Measurements from ENCODE around the gene ADSS2. TPM values are rescaled to one million over a fixed set of nuclear protein-coding genes. Genes with fewer than 3 reads are reported as not detected.
A peak's percentile ranks its signal among the peaks of the same experiment; 100 is the strongest.

The ADSS2 gene
- total and polyA plus RNA-seq, 2 of the 4 experiments (the other 2 are of a cell fraction), result 14.9 to 30.1 TPM

DNA sequence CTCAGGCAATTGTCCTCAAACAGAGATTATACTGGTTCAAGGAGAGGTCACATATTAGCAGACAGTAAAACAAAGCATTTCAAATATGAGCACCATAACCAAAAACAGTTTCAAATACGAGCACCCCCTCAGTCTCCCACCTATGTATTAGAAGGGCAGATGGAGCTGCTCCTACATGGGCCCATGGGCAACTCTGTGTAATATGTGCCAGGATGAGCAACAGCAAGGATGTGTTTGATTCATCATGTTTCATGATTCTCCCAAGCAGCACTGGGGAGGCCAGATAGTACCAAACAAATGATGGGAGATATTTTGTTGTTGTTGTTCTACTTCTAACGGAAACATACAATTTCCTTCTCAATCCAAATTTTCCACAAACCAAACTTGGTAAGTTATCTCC, 8.9 kb downstream of the ADSS2 start:
- TF ChIP-seq CEBPB (IDR thresholded peaks at IDR 0.05; ENCODE audit: low read depth, low read length) (no peak), RFX5 (IDR thresholded peaks at IDR 0.05; ENCODE audit: low read depth, low read length) (no peak), NFE2L2 (IDR thresholded peaks at IDR 0.05; ENCODE audit: low read depth, low read length) (no peak), MAFK (IDR thresholded peaks at IDR 0.05; ENCODE audit: low read depth, low read length) (no peak), MXI1 (IDR thresholded peaks at IDR 0.05; ENCODE audit: borderline replicate concordance, low read depth, low read length) (no peak), CHD1 (IDR thresholded peaks at IDR 0.05; ENCODE audit: low read depth, low read length) (no peak), RCOR1 (IDR thresholded peaks at IDR 0.05; ENCODE audit: insufficient replicate concordance, low read length) (no peak), FOS (IDR thresholded peaks at IDR 0.05; ENCODE audit: low read depth, low read length) (no peak), BHLHE40 (IDR thresholded peaks at IDR 0.05; ENCODE audit: low read depth, low read length) (no peak), RAD21 (IDR thresholded peaks at IDR 0.05; ENCODE audit: low read length) (no peak), SMC3 (IDR thresholded peaks at IDR 0.05; ENCODE audit: low read depth, low read length) (no peak), POLR2A (IDR thresholded peaks at IDR 0.05; ENCODE audit: low read depth, low read length) (no peak), MAZ (IDR thresholded peaks at IDR 0.05; ENCODE audit: borderline replicate concordance, low read depth, low read length) (no peak)
- TF ChIP-seq, protein P1, sequence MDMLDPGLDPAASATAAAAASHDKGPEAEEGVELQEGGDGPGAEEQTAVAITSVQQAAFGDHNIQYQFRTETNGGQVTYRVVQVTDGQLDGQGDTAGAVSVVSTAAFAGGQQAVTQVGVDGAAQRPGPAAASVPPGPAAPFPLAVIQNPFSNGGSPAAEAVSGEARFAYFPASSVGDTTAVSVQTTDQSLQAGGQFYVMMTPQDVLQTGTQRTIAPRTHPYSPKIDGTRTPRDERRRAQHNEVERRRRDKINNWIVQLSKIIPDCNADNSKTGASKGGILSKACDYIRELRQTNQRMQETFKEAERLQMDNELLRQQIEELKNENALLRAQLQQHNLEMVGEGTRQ (IDR thresholded peaks at IDR 0.05; ENCODE audit: low read depth, low read length), result no peak
- TF ChIP-seq, protein P2, sequence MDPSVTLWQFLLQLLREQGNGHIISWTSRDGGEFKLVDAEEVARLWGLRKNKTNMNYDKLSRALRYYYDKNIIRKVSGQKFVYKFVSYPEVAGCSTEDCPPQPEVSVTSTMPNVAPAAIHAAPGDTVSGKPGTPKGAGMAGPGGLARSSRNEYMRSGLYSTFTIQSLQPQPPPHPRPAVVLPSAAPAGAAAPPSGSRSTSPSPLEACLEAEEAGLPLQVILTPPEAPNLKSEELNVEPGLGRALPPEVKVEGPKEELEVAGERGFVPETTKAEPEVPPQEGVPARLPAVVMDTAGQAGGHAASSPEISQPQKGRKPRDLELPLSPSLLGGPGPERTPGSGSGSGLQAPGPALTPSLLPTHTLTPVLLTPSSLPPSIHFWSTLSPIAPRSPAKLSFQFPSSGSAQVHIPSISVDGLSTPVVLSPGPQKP (IDR thresholded peaks at IDR 0.05; ENCODE audit: borderline replicate concordance, low read depth, low read length), result no peak
- TF ChIP-seq, protein P3, sequence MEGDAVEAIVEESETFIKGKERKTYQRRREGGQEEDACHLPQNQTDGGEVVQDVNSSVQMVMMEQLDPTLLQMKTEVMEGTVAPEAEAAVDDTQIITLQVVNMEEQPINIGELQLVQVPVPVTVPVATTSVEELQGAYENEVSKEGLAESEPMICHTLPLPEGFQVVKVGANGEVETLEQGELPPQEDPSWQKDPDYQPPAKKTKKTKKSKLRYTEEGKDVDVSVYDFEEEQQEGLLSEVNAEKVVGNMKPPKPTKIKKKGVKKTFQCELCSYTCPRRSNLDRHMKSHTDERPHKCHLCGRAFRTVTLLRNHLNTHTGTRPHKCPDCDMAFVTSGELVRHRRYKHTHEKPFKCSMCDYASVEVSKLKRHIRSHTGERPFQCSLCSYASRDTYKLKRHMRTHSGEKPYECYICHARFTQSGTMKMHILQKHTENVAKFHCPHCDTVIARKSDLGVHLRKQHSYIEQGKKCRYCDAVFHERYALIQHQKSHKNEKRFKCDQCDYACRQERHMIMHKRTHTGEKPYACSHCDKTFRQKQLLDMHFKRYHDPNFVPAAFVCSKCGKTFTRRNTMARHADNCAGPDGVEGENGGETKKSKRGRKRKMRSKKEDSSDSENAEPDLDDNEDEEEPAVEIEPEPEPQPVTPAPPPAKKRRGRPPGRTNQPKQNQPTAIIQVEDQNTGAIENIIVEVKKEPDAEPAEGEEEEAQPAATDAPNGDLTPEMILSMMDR (conservative IDR thresholded peaks at IDR 0.05; ENCODE audit: low read depth, low read length), result no peak
- Histone ChIP-seq H3K4ac (ENCODE audit: low read depth, low read length) (peak overlapping the region; percentile 12; the same call in 1 of the 2 replicates), H2BK15ac (ENCODE audit: low read depth, low read length) (no peak overlapping the region), H4K5ac (ENCODE audit: low read depth, low read length) (no peak overlapping the region), H3K27ac (ENCODE audit: insufficient read depth, low read length) (no peak overlapping the region), H3K23ac (ENCODE audit: low read depth, low read length) (peak overlapping the region; percentile 77; the same call in 1 of the 2 replicates), H2AK9ac (replicated peaks; ENCODE audit: low read depth, low read length, poor library complexity) (no peak overlapping the region), H2AFZ (replicated peaks; ENCODE audit: low read length, poor library complexity) (no peak overlapping the region), H3K4me1 (ENCODE audit: control insufficient read depth, insufficient read depth, low read length) (peaks cover 10% of the 10 kb centered on the region), H3K4me3 (ENCODE audit: insufficient read depth, low read depth, low read length) (no peak overlapping the region), H3K79me1 (ENCODE audit: low read depth in 1 of 2, low read length in 2 of 2) (peaks cover 23 to 42% of the 10 kb centered on the region in 2 experiments), H2AK5ac (ENCODE audit: low read depth, low read length) (no peak overlapping the region), H3K36me3 (ENCODE audit: control insufficient read depth, insufficient read depth, low read length) (peaks cover 5% of the 10 kb centered on the region), H3K9me1 (ENCODE audit: insufficient read depth, low read length) (peaks cover 14% of the 10 kb centered on the region), H2BK120ac (ENCODE audit: low read depth, low read length) (no peak overlapping the region), H3K56ac (ENCODE audit: extremely low read depth, insufficient read depth, low read length) (no peak overlapping the region), H2BK20ac (ENCODE audit: low read depth, low read length) (no peak overlapping the region), H3K18ac (ENCODE audit: low read depth, low read length) (no peak overlapping the region), H3K9me3 (ENCODE audit: control insufficient read depth, insufficient read depth, low read length) (no peaks in the 10 kb centered on the region), H3K27me3 (ENCODE audit: control insufficient read depth, insufficient read depth, low read length) (no peaks in the 10 kb centered on the region), H3K9ac (ENCODE audit: low read depth, low read length) (no peak overlapping the region), H3K14ac (replicated peaks; ENCODE audit: low read depth, low read length) (no peak overlapping the region), H4K91ac (ENCODE audit: insufficient read depth, low read depth, low read length) (no peak overlapping the region), H3K4me2 (ENCODE audit: low read depth, low read length) (no peak overlapping the region), H2BK5ac (ENCODE audit: low read depth, low read length, poor library complexity, severe bottlenecking) (peak overlapping the region; percentile 58), H4K8ac (ENCODE audit: low read depth in 2 of 2, low read length in 2 of 2) (no peak overlapping the region), H4K20me1 (ENCODE audit: insufficient read depth, low read length) (peaks cover 14% of the 10 kb centered on the region; the same call in 1 of the 2 replicates)
- dilution Hi-C loops (cut with HindIII; ENCODE audit: low sequenced_read_pairs, unreplicated experiment), result no loop called here
- DNase-seq (no peak), ATAC-seq (ENCODE audit: low read depth) (no peak)
- BruUV-seq (replicated peaks), result no TSS peak
- intact Hi-C loops (cut with micrococcal nuclease), result loop anchor here (10.0 kb wide), 1 partner anchor 728 kb away; no protein-coding TSS in a partner anchor
- ChIA-PET CTCF (no interaction called here), POLR2A (ENCODE audit: unreplicated experiment) (no interaction called here)
- no CpG with 5 or more reads among the region's 2 CpGs for WGBS, 2 experiments (ENCODE audit: extremely low coverage in 2 of 2, insufficient read length in 1 of 2)
- in situ Hi-C loops (cut with MboI; ENCODE audit: low sequenced_read_pairs), result no loop called here

Data from IMR-90 (cell line).